Ishikawa (cell line): Measurements from ENCODE around the gene SNRPF.

ENCODE experiments used
- CEBPB ChIP-seq: IDR thresholded peaks from 2 replicates; pipeline ENCODE4 v1.6.1; 2012
- CREB1 ChIP-seq: IDR thresholded peaks from 2 replicates; pipeline ENCODE4 v1.6.1; 2012; ENCODE audit warnings: low read depth
- EGR1 ChIP-seq: IDR thresholded peaks from 2 replicates; pipeline ENCODE4 v1.6.1; 2012
- EP300 ChIP-seq: IDR thresholded peaks from 2 replicates; pipeline ENCODE4 v1.6.1; 2012; ENCODE audit warnings: borderline replicate concordance
- FOXM1 ChIP-seq: IDR thresholded peaks from 2 replicates; pipeline ENCODE4 v1.6.1; 2012; ENCODE audit warnings: low read depth, borderline replicate concordance
- MAX ChIP-seq: IDR thresholded peaks from 2 replicates; pipeline ENCODE4 v1.6.1; 2012
- NFIC ChIP-seq: IDR thresholded peaks from 2 replicates; pipeline ENCODE4 v1.6.1; 2012
- RAD21 ChIP-seq: IDR thresholded peaks from 2 replicates; pipeline ENCODE4 v1.6.1; 2012; ENCODE audit warnings: low read depth
- TAF1 ChIP-seq: IDR thresholded peaks from 2 replicates; pipeline ENCODE4 v1.6.1; 2012; ENCODE audit warnings: low read depth, mild to moderate bottlenecking
- TCF12 ChIP-seq: IDR thresholded peaks from 2 replicates; pipeline ENCODE4 v1.6.1; 2012; ENCODE audit warnings: low read depth
- TEAD4 ChIP-seq: IDR thresholded peaks from 2 replicates; pipeline ENCODE4 v1.6.1; 2012
- YY1 ChIP-seq: IDR thresholded peaks from 2 replicates; pipeline ENCODE4 v1.6.1; 2012; ENCODE audit warnings: low read depth
- ZBTB7A ChIP-seq: IDR thresholded peaks from 2 replicates; pipeline ENCODE4 v1.6.1; 2012; ENCODE audit warnings: low read depth
- TF ChIP-seq, protein P1 (sequence below): IDR thresholded peaks from 2 replicates; pipeline ENCODE4 v1.6.1; 2012
- TF ChIP-seq, protein P2 (sequence below): IDR thresholded peaks from 2 replicates; pipeline ENCODE4 v1.6.1; 2012; ENCODE audit warnings: low read depth, mild to moderate bottlenecking

SNRPF gene

GRCh38 chr12:95852133-95852532, 6.6 kb upstream of the SNRPF start:
- TF ChIP-seq YY1 (no peak), EGR1 (no peak), ZBTB7A (no peak), CEBPB (no peak), MAX (no peak), TEAD4 (no peak), TCF12 (no peak), EP300 (no peak), TAF1 (no peak), CREB1 (no peak), FOXM1 (no peak), NFIC (no peak), RAD21 (no peak)
- TF ChIP-seq, protein P1, sequence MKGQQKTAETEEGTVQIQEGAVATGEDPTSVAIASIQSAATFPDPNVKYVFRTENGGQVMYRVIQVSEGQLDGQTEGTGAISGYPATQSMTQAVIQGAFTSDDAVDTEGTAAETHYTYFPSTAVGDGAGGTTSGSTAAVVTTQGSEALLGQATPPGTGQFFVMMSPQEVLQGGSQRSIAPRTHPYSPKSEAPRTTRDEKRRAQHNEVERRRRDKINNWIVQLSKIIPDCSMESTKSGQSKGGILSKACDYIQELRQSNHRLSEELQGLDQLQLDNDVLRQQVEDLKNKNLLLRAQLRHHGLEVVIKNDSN: no peak
- TF ChIP-seq, protein P2, sequence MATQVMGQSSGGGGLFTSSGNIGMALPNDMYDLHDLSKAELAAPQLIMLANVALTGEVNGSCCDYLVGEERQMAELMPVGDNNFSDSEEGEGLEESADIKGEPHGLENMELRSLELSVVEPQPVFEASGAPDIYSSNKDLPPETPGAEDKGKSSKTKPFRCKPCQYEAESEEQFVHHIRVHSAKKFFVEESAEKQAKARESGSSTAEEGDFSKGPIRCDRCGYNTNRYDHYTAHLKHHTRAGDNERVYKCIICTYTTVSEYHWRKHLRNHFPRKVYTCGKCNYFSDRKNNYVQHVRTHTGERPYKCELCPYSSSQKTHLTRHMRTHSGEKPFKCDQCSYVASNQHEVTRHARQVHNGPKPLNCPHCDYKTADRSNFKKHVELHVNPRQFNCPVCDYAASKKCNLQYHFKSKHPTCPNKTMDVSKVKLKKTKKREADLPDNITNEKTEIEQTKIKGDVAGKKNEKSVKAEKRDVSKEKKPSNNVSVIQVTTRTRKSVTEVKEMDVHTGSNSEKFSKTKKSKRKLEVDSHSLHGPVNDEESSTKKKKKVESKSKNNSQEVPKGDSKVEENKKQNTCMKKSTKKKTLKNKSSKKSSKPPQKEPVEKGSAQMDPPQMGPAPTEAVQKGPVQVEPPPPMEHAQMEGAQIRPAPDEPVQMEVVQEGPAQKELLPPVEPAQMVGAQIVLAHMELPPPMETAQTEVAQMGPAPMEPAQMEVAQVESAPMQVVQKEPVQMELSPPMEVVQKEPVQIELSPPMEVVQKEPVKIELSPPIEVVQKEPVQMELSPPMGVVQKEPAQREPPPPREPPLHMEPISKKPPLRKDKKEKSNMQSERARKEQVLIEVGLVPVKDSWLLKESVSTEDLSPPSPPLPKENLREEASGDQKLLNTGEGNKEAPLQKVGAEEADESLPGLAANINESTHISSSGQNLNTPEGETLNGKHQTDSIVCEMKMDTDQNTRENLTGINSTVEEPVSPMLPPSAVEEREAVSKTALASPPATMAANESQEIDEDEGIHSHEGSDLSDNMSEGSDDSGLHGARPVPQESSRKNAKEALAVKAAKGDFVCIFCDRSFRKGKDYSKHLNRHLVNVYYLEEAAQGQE: no peak

DNA sequence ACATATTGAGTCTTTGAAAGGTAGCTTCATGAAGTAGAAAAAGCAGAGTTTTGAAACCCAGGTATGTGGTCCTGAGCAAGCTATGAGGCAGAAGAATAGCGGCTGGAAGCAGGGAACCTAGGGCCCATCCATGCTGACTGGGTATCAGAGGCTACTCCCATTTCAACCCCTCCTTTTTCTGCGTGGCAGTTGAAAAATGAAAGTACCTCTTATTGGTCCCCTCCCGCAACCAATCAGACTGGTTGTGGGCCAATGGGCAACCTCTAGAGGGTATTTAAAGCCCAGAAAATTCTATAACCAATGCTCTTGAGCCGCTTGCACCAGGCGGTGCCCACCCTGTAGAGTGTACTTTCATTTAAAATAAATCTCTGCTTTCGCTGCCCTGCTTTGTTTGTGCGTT, 1.6 kb upstream of the SNRPF start:
- TF ChIP-seq YY1 (no peak), EGR1 (no peak), TCF12 (no peak), TEAD4 (no peak), NFIC (no peak), EP300 (no peak), FOXM1 (no peak), CREB1 (no peak), MAX (no peak), CEBPB (no peak), ZBTB7A (no peak), RAD21 (no peak), TAF1 (no peak)
- TF ChIP-seq, protein P1: no peak
- TF ChIP-seq, protein P2: no peak

GRCh38 chr12:95857799-95858198, 953 bp upstream of the SNRPF start:
- TF ChIP-seq, protein P2: no peak
- TF ChIP-seq, protein P1: no peak
- TF ChIP-seq TAF1 (no peak), CREB1 (no peak), ZBTB7A (no peak), CEBPB (no peak), RAD21 (no peak), EGR1 (no peak), EP300 (no peak), YY1 (no peak), NFIC (no peak), MAX (no peak), FOXM1 (no peak), TEAD4 (no peak), TCF12 (no peak)
